ENCODE data around the gene VPS13C.

The VPS13C gene

DNA sequence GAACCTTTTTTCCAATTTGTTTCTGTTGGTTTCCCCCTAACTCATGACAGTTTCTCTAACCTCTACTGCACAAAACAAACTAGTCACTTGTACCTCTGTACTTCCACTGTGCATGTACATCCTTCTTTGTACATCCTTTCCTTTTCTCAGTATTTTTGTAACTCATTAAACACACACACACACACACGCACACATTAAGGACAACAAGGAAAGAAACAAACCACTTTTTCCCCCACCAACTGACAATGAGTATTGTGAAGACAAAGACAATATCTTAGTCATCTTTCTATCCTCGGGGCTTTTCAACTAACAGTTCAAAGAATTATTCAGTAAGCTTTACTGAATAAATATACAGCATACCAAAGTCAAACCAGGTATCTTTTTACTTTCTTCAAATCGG, 170.5 kb downstream of the VPS13C start:
- no peaks in the 10 kb centered on the region for H3K9me2 ChIP-seq (replicated peaks; ENCODE audit: low read depth, low read length)
- no peaks in the 10 kb centered on the region for H3F3A ChIP-seq (ENCODE audit: low read depth)
- H3K36me3 ChIP-seq (ENCODE audit: insufficient read depth, low read length), result peaks cover 53% of the 10 kb centered on the region
- TF ChIP-seq, protein P1, sequence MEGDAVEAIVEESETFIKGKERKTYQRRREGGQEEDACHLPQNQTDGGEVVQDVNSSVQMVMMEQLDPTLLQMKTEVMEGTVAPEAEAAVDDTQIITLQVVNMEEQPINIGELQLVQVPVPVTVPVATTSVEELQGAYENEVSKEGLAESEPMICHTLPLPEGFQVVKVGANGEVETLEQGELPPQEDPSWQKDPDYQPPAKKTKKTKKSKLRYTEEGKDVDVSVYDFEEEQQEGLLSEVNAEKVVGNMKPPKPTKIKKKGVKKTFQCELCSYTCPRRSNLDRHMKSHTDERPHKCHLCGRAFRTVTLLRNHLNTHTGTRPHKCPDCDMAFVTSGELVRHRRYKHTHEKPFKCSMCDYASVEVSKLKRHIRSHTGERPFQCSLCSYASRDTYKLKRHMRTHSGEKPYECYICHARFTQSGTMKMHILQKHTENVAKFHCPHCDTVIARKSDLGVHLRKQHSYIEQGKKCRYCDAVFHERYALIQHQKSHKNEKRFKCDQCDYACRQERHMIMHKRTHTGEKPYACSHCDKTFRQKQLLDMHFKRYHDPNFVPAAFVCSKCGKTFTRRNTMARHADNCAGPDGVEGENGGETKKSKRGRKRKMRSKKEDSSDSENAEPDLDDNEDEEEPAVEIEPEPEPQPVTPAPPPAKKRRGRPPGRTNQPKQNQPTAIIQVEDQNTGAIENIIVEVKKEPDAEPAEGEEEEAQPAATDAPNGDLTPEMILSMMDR (conservative IDR thresholded peaks at IDR 0.05; ENCODE audit: low read length), result no peak
- TF ChIP-seq EZH2phosphoT487 (IDR thresholded peaks at IDR 0.05; ENCODE audit: borderline replicate concordance), result no peak
- H4K20me1 ChIP-seq (ENCODE audit: insufficient read depth, low read length, poor library complexity, severe bottlenecking), result no peaks in the 10 kb centered on the region
- peaks cover 14% of the 10 kb centered on the region for H3K9me3 ChIP-seq (ENCODE audit: insufficient read depth, low read depth, low read length)
- H3K79me2 ChIP-seq (ENCODE audit: insufficient read depth, low read length), result no peaks in the 10 kb centered on the region
- H3K9ac ChIP-seq (ENCODE audit: low read depth, low read length, poor library complexity, severe bottlenecking), result no peak overlapping the region
- H3K4me1 ChIP-seq (ENCODE audit: insufficient read depth, low read length, poor library complexity, severe bottlenecking), result no peaks in the 10 kb centered on the region
- H2AFZ ChIP-seq (ENCODE audit: low read length), result no peak overlapping the region
- no peaks in the 10 kb centered on the region for H3K27me3 ChIP-seq (ENCODE audit: insufficient read depth, low read length, poor library complexity, severe bottlenecking)
- no peak overlapping the region for H3K4me3 ChIP-seq (ENCODE audit: low read length, poor library complexity, severe bottlenecking)
- H3K4me2 ChIP-seq (ENCODE audit: low read depth, low read length, poor library complexity, severe bottlenecking), result no peak overlapping the region

DNA sequence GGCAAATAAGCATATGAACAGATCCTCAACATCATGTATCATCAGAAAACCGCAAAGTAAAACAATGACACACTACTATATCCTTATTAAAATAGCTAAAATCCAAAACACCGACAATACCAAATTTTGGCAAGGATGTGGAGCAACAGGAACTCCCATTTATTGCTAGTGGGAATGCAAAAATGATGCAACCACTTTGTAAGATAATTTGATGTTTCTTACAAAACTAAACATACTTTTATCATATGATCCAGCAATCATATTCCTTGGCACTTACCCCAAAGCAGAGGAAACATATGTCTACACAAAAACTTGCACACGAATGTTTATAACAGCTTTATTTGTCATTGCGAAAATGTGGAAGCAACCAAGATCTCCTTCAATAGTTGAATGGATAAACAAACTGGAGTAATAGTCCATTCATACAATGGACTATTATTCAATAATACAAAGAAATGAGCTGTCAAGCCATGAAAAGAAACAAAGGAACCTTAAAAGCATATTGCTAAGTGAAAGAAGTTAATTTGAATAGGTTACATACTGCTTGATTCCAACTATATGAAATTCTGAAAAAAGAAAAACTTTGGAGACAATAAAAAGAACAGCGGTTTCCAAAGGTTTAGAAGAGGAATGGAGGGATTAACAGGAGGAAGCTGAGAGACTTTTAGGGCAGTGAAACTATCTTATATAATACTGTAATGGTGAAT, 172.0 kb downstream of the VPS13C start:
- no peak overlapping the region for H2AFZ ChIP-seq (ENCODE audit: low read length)
- H3K9me2 ChIP-seq (replicated peaks; ENCODE audit: low read depth, low read length), result no peaks in the 10 kb centered on the region
- TF ChIP-seq, protein P1 (conservative IDR thresholded peaks at IDR 0.05; ENCODE audit: low read length), result no peak
- no peak for TF ChIP-seq EZH2phosphoT487 (IDR thresholded peaks at IDR 0.05; ENCODE audit: borderline replicate concordance)
- H3F3A ChIP-seq (ENCODE audit: low read depth), result no peaks in the 10 kb centered on the region
- no peaks in the 10 kb centered on the region for H3K27me3 ChIP-seq (ENCODE audit: insufficient read depth, low read length, poor library complexity, severe bottlenecking)
- no peak overlapping the region for H3K9ac ChIP-seq (ENCODE audit: low read depth, low read length, poor library complexity, severe bottlenecking)
- H3K4me1 ChIP-seq (ENCODE audit: insufficient read depth, low read length, poor library complexity, severe bottlenecking), result no peaks in the 10 kb centered on the region
- H3K4me2 ChIP-seq (ENCODE audit: low read depth, low read length, poor library complexity, severe bottlenecking), result no peak overlapping the region
- H3K9me3 ChIP-seq (ENCODE audit: insufficient read depth, low read depth, low read length), result peaks cover 11% of the 10 kb centered on the region
- H3K36me3 ChIP-seq (ENCODE audit: insufficient read depth, low read length), result peaks cover 46% of the 10 kb centered on the region
- H3K79me2 ChIP-seq (ENCODE audit: insufficient read depth, low read length), result no peaks in the 10 kb centered on the region
- H4K20me1 ChIP-seq (ENCODE audit: insufficient read depth, low read length, poor library complexity, severe bottlenecking), result no peaks in the 10 kb centered on the region
- no peak overlapping the region for H3K4me3 ChIP-seq (ENCODE audit: low read length, poor library complexity, severe bottlenecking)

DNA sequence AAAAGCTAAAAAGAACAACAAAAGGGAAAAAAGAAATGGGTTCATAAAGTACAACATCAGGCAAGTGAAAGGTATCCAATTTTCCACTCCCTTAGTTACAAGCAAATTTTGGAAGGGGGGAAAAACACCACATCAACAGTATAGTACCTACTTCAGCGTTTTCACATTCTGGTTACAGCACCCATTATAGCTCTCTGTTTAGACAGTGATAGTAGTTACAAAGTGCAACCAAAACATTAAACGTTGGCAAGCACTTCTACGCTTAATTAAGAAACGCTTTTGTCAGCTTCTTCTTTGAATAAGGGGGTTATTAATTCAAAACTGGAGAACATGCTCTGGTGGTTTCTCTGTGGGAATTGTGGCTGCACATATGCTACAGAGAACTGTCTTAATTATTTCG, 180.2 kb downstream of the VPS13C start:
- Histone ChIP-seq H2AFZ (ENCODE audit: low read length) (no peak overlapping the region), H3K9me3 (ENCODE audit: insufficient read depth, low read depth, low read length) (no peaks in the 10 kb centered on the region), H3F3A (ENCODE audit: low read depth) (no peaks in the 10 kb centered on the region), H3K4me1 (ENCODE audit: insufficient read depth, low read length, poor library complexity, severe bottlenecking) (no peaks in the 10 kb centered on the region), H3K4me3 (ENCODE audit: low read length, poor library complexity, severe bottlenecking) (no peak overlapping the region), H4K20me1 (ENCODE audit: insufficient read depth, low read length, poor library complexity, severe bottlenecking) (no peaks in the 10 kb centered on the region), H3K79me2 (ENCODE audit: insufficient read depth, low read length) (no peaks in the 10 kb centered on the region), H3K27me3 (ENCODE audit: insufficient read depth, low read length, poor library complexity, severe bottlenecking) (no peaks in the 10 kb centered on the region), H3K36me3 (ENCODE audit: insufficient read depth, low read length) (no peaks in the 10 kb centered on the region), H3K9me2 (replicated peaks; ENCODE audit: low read depth, low read length) (no peaks in the 10 kb centered on the region), H3K9ac (ENCODE audit: low read depth, low read length, poor library complexity, severe bottlenecking) (no peak overlapping the region), H3K4me2 (ENCODE audit: low read depth, low read length, poor library complexity, severe bottlenecking) (no peak overlapping the region)
- TF ChIP-seq, protein P1 (conservative IDR thresholded peaks at IDR 0.05; ENCODE audit: low read length), result no peak
- no peak for TF ChIP-seq EZH2phosphoT487 (IDR thresholded peaks at IDR 0.05; ENCODE audit: borderline replicate concordance)
